Right renal pelvis (tissue), 4 donors: Measurements from ENCODE around the gene ARID3C. TPM values are rescaled to one million over a fixed set of nuclear protein-coding genes. Genes with fewer than 3 reads are reported as not detected.
"Not testable (repeated sequence)": the region's sequence is repeated elsewhere in the genome, so short reads cannot be mapped to it uniquely, and the experiment has no call there.

Experiments
- DNase-seq, 4 donors: peaks; one replicate each; pipeline ENCODE4 v3.0.0-alpha.2; 2013; ENCODE audit warnings: low read depth in 4 of 4, low spot score in 3 of 4, missing footprints in 1 of 4
- polyA plus RNA-seq, 4 donors: library from polyadenylated mRNA; unstranded; fragments of 120-200 nt; gene quantifications; one replicate each; pipeline ENCODE4 v1.2.1, GENCODE V29; 2013; ENCODE audit not compliant: insufficient read length in 4 of 4

The ARID3C gene
- polyA plus RNA-seq, 4 donors, result 0.12 TPM; not detected in 3

DNA sequence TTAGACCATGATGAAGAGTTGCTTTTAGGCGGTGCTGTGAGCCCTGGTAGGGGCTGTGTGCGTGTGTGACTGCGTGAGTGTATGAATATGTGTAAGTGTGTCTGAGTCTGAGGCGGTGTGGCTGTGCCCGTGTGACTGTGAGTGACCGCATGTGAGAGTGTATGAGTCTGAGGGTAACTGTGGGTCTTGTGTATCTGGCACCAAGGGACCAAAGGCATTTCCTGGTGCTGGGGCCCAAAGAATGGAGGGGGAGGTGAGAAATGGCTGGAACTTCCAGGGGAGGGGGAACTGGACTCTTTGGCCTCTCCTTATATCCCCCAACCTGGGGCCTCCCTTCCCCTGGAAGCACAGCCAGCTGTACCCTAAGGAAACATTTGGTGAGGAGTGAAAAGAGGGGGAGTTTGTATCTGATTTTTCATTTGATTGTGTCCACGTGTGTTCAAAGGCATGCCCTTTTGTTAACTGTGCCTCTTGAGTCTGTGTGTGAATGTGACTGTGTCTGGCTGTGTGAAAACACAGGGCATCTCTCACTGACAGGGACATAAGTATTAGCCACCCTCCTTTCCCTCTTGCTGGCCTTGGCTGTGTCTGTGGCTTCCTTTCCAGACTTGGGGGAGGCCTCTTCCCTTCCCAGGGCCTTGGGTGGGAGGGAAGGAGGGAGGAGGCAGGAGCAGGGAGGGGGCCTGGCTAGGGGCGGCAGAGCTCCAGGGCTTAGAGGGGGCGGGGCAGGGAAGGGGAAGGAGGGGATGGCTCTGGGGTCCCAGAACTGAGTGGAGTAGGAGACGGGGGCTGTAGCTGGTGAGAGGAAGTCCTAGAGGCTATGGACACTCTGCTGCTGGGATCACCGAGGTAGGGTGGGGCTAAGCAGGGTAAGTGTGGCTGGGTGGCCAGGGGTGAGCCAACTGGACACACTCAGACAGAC, 24.5 kb upstream of the ARID3C start:
- DNase-seq, result peak in 1 of 4 donors; percentile 67

GRCh38 chr9:34652602-34653000, 23.7 kb upstream of the ARID3C start:
- DNase-seq, result no peak

DNA sequence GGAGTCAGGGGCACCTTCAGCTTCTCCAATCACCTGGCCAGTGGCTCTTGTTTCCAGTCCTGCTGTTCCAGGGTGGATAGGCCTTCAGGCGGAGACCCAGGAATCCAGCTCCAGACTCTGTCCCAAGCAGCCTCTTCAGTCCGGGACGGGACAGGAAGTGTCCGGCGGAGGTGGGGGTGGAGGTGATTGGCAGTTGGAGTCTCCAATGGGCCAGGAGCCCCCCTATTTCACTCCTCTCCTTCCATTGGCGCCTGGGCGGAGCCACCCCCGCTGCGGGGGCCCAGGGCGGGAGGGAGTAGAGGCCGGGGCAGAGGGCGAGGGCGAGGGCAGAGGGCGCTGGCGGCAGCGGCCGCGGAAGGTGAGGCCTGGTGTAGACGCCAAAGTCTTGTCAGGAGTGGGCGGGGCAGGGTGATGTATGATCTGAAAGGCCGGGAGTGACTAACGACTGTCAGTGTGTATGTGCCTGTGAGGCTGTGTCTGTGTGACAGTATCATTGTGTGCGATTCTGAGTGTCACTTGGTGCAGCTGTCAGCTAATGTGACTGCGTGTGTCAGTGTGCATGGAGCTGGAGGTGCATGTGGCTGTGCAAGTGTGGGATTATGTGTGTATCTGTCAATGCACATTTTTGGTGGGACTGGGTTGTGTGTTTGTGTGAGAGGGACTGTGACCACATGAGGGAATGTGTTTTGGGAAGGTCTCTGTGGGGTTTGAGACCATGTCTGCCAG, 23.2 kb upstream of the ARID3C start, which contains the start of gene IL11RA:
Gene IL11RA (plus strand): TSS at position 310 of the 726 bp plus-strand sequence. CDS start 3,033 bp downstream, outside the sequence.
- peak in 3 of 4 donors; percentile 57 to 71 (median 62) for DNase-seq

GRCh38 chr9:34651321-34651720, 22.5 kb upstream of the ARID3C start:
- DNase-seq, result no peak

GRCh38 chr9:34650816-34651215, 21.9 kb upstream of the ARID3C start:
- DNase-seq, result no peak

- DNase-seq, result no peak
Measured at GRCh38 chr9:34648673-34649072, 19.8 kb upstream of the ARID3C start.

- DNase-seq, result no peak
Measured at GRCh38 chr9:34647651-34648050, 18.8 kb upstream of the ARID3C start.

- DNase-seq, result no peak
Measured at GRCh38 chr9:34647084-34647403, 18.2 kb upstream of the ARID3C start.

GRCh38 chr9:34646211-34647083, 17.6 kb upstream of the ARID3C start, which contains the start of gene GALT:
TSS of gene GALT (plus strand) at chr9:34646675. CDS start at chr9:34646705, 30 bp downstream.
- DNase-seq, result peak in 3 of 4 donors; percentile 79 to 86 (median 85)

GRCh38 chr9:34644766-34645314, 16.0 kb upstream of the ARID3C start:
- DNase-seq, result no peak

GRCh38 chr9:34642679-34643078, 13.8 kb upstream of the ARID3C start:
- DNase-seq, result no peak

- DNase-seq, result not testable (repeated sequence)
Measured at GRCh38 chr9:34639322-34639721, 10.5 kb upstream of the ARID3C start.

- no peak for DNase-seq
Measured at GRCh38 chr9:34638138-34638445, 9.2 kb upstream of the ARID3C start.

- DNase-seq, result peak; percentile 84 to 87 (median 85)
Measured at GRCh38 chr9:34637356-34638137, 8.7 kb upstream of the ARID3C start, which contains the start of gene SIGMAR1. TSS of gene SIGMAR1 (minus strand) at chr9:34637787. CDS start at chr9:34637697, 90 bp downstream.

- DNase-seq, result no peak
Measured at GRCh38 chr9:34636791-34637355, 8.0 kb upstream of the ARID3C start.

DNA sequence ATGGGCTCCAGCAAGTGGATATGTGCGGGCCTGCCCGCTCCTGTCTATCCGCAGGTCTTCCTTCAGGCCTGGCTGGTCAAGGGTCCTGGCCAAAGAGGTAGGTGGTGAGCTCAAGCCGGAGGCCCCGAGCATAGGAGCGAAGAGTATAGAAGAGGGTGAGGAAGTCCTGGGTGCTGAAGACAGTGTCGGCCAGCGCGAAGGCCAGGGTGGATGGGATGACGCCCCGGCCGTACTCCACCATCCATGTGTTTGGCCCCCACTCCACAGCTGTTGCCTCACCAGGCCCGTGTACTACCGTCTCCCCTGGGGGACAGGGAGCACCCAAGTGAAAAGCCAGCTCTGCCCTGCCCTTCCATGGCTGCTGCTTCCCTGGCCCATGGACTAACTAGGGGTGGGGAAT, 6.7 kb upstream of the ARID3C start:
- DNase-seq, result no peak

- DNase-seq, result no peak
Measured at GRCh38 chr9:34634551-34635248, 5.8 kb upstream of the ARID3C start.

DNA sequence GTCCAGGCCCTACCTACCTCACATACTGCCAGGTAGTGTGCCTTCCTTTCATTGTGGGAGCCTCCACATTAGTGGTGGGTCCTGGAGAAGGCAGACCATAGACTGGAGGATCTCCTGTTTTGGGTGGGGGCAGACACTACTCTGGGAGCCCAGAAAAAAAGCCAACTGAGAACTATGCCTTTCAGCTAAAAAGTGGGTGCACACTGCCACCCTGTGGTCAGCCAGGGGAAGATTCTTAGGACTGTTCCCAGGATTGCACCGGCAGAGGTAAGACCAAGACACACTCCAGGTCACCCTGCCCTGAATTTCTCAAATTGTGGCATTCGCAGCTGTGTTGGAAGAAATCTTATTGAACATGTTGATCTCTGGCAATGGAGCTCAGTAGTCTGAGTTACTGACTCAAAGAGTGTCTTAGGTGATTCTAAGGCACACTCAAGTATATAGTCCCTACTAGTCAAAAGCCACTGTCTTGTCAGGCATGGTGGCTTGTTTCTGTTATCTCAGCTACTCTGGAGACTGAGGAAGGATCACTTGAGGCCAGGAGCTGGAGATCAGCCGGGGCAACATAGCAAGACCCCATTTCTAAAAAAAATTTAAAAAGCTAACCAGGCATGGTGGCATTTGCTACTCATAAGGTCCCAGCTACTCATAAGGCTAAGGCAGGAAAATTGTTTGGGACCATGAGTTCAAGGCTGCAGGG, 5.1 kb upstream of the ARID3C start:
- no peak for DNase-seq
